GM23338 (cell line): ENCODE measurements around the gene TMEM94. TPM values are rescaled to one million over a fixed set of nuclear protein-coding genes. Genes with fewer than 3 reads are reported as not detected.

Experiments used
- ATAC-seq: fragments of 200-7000 bp; cut with Tn5 transposase; 3 replicates; pipeline ENCODE4 v1.9.1; 2020
- DNase-seq: peaks from one replicate; pipeline ENCODE4 v3.0.0-alpha.2; 2015; ENCODE audit warnings: low spot score
- H2AFZ ChIP-seq: fragments of 200-600 bp; sonication (generic); 2 replicates; pipeline ENCODE4 v1.8.0; 2016; ENCODE audit warnings: antibody characterized with exemption, mild to moderate bottlenecking, moderate library complexity
- H3F3A ChIP-seq: fragments of 200-600 bp; sonication (generic); replicated peaks from 2 replicates; pipeline ENCODE4 v1.8.0; 2017; ENCODE audit warnings: antibody characterized with exemption, mixed run types, low read depth
- H3K27ac ChIP-seq: fragments of 200-600 bp; sonication (generic); 2 replicates; pipeline ENCODE4 v1.6.1; 2016; ENCODE audit warnings: low read depth
- H3K27me3 ChIP-seq: fragments of 200-600 bp; sonication (generic); 2 replicates; pipeline ENCODE4 v1.8.0; 2016; ENCODE audit warnings: mild to moderate bottlenecking, mixed run types, moderate library complexity; ENCODE audit not compliant: insufficient read depth
- H3K36me3 ChIP-seq: fragments of 200-600 bp; sonication (generic); 2 replicates; pipeline ENCODE4 v1.8.0; 2016; ENCODE audit warnings: mild to moderate bottlenecking; ENCODE audit not compliant: insufficient read depth
- H3K4me1 ChIP-seq: fragments of 200-600 bp; sonication (generic); 2 replicates; pipeline ENCODE4 v1.8.0; 2016; ENCODE audit warnings: mild to moderate bottlenecking, moderate library complexity; ENCODE audit not compliant: insufficient read depth
- H3K4me2 ChIP-seq: fragments of 200-600 bp; sonication (generic); 2 replicates; pipeline ENCODE4 v1.7.1; 2017; ENCODE audit warnings: mixed run types
- H3K4me3 ChIP-seq: fragments of 200-600 bp; sonication (generic); 2 replicates; pipeline ENCODE4 v1.6.1; 2016; ENCODE audit warnings: mixed run types
- H3K79me2 ChIP-seq: fragments of 200-600 bp; sonication (generic); replicated peaks from 2 replicates; pipeline ENCODE4 v1.8.0; 2017; ENCODE audit warnings: mild to moderate bottlenecking; ENCODE audit not compliant: insufficient read depth
- H3K9me2 ChIP-seq: fragments of 200-600 bp; sonication (generic); 2 replicates; pipeline ENCODE4 v1.8.0; 2017; ENCODE audit not compliant: insufficient read depth
- H4K20me1 ChIP-seq: fragments of 200-600 bp; sonication (generic); replicated peaks from 2 replicates; pipeline ENCODE4 v1.8.0; 2017; ENCODE audit warnings: mild to moderate bottlenecking; ENCODE audit not compliant: insufficient read depth
- H3K27ac Mint-ChIP-seq: 2 replicates; pipeline ENCODE4 v1.8.0; 2020; ENCODE audit warnings: inconsistent platforms, mild to moderate bottlenecking, moderate library complexity, mixed read lengths
- H3K27me3 Mint-ChIP-seq: 3 replicates; pipeline ENCODE4 v1.8.0; 2022; ENCODE audit warnings: low read depth, mild to moderate bottlenecking, moderate library complexity, mixed read lengths, inconsistent platforms; ENCODE audit not compliant: insufficient read depth, poor library complexity
- H3K36me3 Mint-ChIP-seq: 3 replicates; pipeline ENCODE4 v1.8.0; 2021; ENCODE audit warnings: low read depth, mild to moderate bottlenecking, inconsistent platforms, moderate library complexity, mixed read lengths
- H3K4me1 Mint-ChIP-seq: 3 replicates; pipeline ENCODE4 v1.8.0; 2020; ENCODE audit warnings: mild to moderate bottlenecking, inconsistent platforms, mixed read lengths
- H3K4me3 Mint-ChIP-seq: 3 replicates; pipeline ENCODE4 v1.8.0; 2021; ENCODE audit warnings: moderate library complexity, mild to moderate bottlenecking, inconsistent platforms, mixed read lengths
- H3K9me3 Mint-ChIP-seq: 3 replicates; pipeline ENCODE4 v1.8.0; 2020; ENCODE audit warnings: moderate library complexity, mild to moderate bottlenecking, inconsistent platforms, mixed read lengths
- CREB1 ChIP-seq: fragments of 250-450 bp; sonication (Bioruptor Pico); IDR thresholded peaks from 2 replicates; pipeline ENCODE4 v1.5.0; 2020; ENCODE audit warnings: low read depth, mild to moderate bottlenecking, moderate library complexity
- EZH2 ChIP-seq: fragments of 200-600 bp; sonication (generic); IDR thresholded peaks from one replicate; pipeline ENCODE4 v1.8.0; 2017; ENCODE audit warnings: antibody characterized with exemption, mild to moderate bottlenecking, low read depth; ENCODE audit not compliant: unreplicated experiment
- EZH2phosphoT487 ChIP-seq: fragments of 200-600 bp; sonication (generic); IDR thresholded peaks from one replicate; pipeline ENCODE4 v1.8.1; 2018; ENCODE audit warnings: antibody characterized with exemption; ENCODE audit not compliant: unreplicated experiment
- NANOG ChIP-seq: IDR thresholded peaks from 2 replicates; pipeline ENCODE4 v1.6.1; 2016; ENCODE audit warnings: antibody characterized with exemption, borderline replicate concordance
- POLR2AphosphoS5 ChIP-seq: IDR thresholded peaks from 2 replicates; pipeline ENCODE4 v1.6.1; 2016; ENCODE audit warnings: antibody characterized with exemption, low read depth
- STAT1 ChIP-seq: IDR thresholded peaks from one replicate; pipeline ENCODE4 v1.6.1; 2016; ENCODE audit warnings: antibody characterized with exemption; ENCODE audit not compliant: unreplicated experiment
- ZNF114 ChIP-seq: fragments of 250-450 bp; sonication (Bioruptor Pico); IDR thresholded peaks from 2 replicates; pipeline ENCODE4 v1.5.0; 2020; ENCODE audit warnings: mild to moderate bottlenecking, moderate library complexity
- ZNF331 ChIP-seq: fragments of 250-450 bp; sonication (Bioruptor Pico); IDR thresholded peaks from 2 replicates; pipeline ENCODE4 v1.5.0; 2020; ENCODE audit warnings: low read depth, mild to moderate bottlenecking, moderate library complexity
- polyA plus RNA-seq: library from polyadenylated mRNA; unstranded; fragments of >200 nt; fragmentation: Nextera tagmentation; extraction: Ambion mirVana; gene quantifications from 2 replicates; pipeline ENCODE4 v1.2.1, GENCODE V29; 2016
- total RNA-seq: library from RNA; depleted of rRNA; stranded (reverse); fragments of >200 nt; shearing (Covaris generic); gene quantifications from 2 replicates; pipeline ENCODE4 v1.2.3, GENCODE V29; 2014
- TF ChIP-seq, protein P1 (sequence below): fragments of 250-450 bp; sonication (Bioruptor Pico); IDR thresholded peaks from 2 replicates; pipeline ENCODE4 v1.5.0; 2020; ENCODE audit warnings: mild to moderate bottlenecking, moderate library complexity
- TF ChIP-seq, protein P2 (sequence below): IDR thresholded peaks from 2 replicates; pipeline ENCODE4 v1.6.1; 2016; ENCODE audit warnings: antibody characterized with exemption

The TMEM94 gene
- total and polyA plus RNA-seq, 2 experiments from 2014 or later = 24.0 to 66.0 TPM

DNA sequence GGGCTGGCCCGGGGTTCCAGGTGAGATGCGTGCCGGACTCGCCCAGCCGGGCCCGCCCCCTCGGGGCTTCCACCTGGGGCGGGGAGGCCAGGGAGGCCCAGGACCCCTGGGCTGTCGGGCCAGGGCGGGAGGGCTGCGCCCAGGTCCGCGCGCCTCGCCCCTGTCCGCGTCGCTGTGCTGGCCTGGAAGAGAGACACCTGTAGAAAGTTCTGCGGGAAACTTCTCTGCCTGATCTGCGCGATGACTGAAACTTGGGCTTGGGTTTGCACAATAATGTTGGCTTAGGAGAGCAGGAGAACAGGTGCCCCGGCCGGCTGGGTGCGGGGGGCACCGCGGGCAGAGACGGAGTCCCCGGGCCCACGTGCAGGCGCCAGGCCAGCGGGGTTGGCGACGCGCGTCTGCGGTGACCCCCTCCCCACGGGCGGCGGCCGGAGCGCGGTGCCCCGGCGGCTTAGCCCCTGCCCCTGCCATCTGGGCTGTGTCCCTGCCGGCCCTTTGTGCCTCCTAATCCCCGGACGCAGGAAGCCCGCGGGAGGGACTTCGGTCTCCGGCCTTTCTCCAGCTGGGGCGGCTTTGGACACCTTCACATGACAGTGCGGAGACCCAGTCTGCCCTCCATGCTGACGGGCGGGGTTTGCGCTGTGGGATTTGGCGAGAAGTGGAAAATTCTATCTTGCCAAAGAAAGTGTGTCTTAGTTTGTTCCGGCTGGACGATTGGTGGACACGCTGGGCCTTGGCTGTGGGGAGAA lies 69.5 kb downstream of the TMEM94 start:
- Histone ChIP-seq H3K4me1 (peaks cover 15% of the 10 kb centered on the region; the same call in 1 of the 2 replicates), H3K9me2 (no peaks in the 10 kb centered on the region), H3K36me3 (no peaks in the 10 kb centered on the region), H4K20me1 (peaks cover 16% of the 10 kb centered on the region), H3K79me2 (peaks cover 20% of the 10 kb centered on the region), H3K4me2 (peak overlapping the region; percentile 98), H3F3A (peaks cover 15% of the 10 kb centered on the region), H2AFZ (peak overlapping the region; percentile 80), H3K27me3 (peaks cover 6% of the 10 kb centered on the region; the same call in 1 of the 2 replicates), H3K27ac (no peak overlapping the region), H3K4me3 (peak overlapping the region; percentile 82)
- H3K4me3 Mint-ChIP-seq = peak overlapping the region; percentile 85
- peaks cover 20% of the 10 kb centered on the region for H3K36me3 Mint-ChIP-seq
- DNase-seq = peak; percentile 67
- no peak overlapping the region for H3K27ac Mint-ChIP-seq
- TF ChIP-seq POLR2AphosphoS5 = no peak
- no peak for TF ChIP-seq STAT1
- no peak for TF ChIP-seq EZH2
- TF ChIP-seq, protein P1, sequence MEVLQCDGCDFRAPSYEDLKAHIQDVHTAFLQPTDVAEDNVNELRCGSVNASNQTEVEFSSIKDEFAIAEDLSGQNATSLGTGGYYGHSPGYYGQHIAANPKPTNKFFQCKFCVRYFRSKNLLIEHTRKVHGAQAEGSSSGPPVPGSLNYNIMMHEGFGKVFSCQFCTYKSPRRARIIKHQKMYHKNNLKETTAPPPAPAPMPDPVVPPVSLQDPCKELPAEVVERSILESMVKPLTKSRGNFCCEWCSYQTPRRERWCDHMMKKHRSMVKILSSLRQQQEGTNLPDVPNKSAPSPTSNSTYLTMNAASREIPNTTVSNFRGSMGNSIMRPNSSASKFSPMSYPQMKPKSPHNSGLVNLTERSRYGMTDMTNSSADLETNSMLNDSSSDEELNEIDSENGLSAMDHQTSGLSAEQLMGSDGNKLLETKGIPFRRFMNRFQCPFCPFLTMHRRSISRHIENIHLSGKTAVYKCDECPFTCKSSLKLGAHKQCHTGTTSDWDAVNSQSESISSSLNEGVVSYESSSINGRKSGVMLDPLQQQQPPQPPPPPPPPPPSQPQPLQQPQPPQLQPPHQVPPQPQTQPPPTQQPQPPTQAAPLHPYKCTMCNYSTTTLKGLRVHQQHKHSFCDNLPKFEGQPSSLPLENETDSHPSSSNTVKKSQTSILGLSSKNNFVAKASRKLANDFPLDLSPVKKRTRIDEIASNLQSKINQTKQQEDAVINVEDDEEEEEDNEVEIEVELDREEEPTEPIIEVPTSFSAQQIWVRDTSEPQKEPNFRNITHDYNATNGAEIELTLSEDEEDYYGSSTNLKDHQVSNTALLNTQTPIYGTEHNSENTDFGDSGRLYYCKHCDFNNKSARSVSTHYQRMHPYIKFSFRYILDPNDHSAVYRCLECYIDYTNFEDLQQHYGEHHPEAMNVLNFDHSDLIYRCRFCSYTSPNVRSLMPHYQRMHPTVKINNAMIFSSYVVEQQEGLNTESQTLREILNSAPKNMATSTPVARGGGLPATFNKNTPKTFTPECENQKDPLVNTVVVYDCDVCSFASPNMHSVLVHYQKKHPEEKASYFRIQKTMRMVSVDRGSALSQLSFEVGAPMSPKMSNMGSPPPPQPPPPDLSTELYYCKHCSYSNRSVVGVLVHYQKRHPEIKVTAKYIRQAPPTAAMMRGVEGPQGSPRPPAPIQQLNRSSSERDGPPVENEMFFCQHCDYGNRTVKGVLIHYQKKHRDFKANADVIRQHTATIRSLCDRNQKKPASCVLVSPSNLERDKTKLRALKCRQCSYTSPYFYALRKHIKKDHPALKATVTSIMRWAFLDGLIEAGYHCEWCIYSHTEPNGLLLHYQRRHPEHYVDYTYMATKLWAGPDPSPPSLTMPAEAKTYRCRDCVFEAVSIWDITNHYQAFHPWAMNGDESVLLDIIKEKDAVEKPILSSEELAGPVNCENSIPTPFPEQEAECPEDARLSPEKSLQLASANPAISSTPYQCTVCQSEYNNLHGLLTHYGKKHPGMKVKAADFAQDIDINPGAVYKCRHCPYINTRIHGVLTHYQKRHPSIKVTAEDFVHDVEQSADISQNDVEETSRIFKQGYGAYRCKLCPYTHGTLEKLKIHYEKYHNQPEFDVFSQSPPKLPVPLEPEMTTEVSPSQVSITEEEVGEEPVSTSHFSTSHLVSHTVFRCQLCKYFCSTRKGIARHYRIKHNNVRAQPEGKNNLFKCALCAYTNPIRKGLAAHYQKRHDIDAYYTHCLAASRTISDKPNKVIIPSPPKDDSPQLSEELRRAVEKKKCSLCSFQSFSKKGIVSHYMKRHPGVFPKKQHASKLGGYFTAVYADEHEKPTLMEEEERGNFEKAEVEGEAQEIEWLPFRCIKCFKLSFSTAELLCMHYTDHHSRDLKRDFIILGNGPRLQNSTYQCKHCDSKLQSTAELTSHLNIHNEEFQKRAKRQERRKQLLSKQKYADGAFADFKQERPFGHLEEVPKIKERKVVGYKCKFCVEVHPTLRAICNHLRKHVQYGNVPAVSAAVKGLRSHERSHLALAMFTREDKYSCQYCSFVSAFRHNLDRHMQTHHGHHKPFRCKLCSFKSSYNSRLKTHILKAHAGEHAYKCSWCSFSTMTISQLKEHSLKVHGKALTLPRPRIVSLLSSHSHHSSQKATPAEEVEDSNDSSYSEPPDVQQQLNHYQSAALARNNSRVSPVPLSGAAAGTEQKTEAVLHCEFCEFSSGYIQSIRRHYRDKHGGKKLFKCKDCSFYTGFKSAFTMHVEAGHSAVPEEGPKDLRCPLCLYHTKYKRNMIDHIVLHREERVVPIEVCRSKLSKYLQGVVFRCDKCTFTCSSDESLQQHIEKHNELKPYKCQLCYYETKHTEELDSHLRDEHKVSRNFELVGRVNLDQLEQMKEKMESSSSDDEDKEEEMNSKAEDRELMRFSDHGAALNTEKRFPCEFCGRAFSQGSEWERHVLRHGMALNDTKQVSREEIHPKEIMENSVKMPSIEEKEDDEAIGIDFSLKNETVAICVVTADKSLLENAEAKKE (CRISPR knock-in tag) = no peak
- no peak for TF ChIP-seq EZH2phosphoT487
- no peak for TF ChIP-seq ZNF331 (CRISPR knock-in tag)
- TF ChIP-seq ZNF114 (CRISPR knock-in tag) = no peak
- no peak for TF ChIP-seq NANOG
- TF ChIP-seq, protein P2, sequence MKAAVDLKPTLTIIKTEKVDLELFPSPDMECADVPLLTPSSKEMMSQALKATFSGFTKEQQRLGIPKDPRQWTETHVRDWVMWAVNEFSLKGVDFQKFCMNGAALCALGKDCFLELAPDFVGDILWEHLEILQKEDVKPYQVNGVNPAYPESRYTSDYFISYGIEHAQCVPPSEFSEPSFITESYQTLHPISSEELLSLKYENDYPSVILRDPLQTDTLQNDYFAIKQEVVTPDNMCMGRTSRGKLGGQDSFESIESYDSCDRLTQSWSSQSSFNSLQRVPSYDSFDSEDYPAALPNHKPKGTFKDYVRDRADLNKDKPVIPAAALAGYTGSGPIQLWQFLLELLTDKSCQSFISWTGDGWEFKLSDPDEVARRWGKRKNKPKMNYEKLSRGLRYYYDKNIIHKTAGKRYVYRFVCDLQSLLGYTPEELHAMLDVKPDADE = no peak
- no peak for TF ChIP-seq CREB1
- peaks cover 21% of the 10 kb centered on the region for H3K27me3 Mint-ChIP-seq
- peak; percentile 19 for ATAC-seq
- H3K4me1 Mint-ChIP-seq = peaks cover 19% of the 10 kb centered on the region
- H3K9me3 Mint-ChIP-seq = no peaks in the 10 kb centered on the region
